Measurements from ENCODE around the gene FAM9C.

GRCh38 chrX:12986886-12987285 is 57.5 kb downstream of the FAM9C start:
- no peak for TF ChIP-seq CTCF (conservative IDR thresholded peaks at IDR 0.05; ENCODE audit: low read depth, low read length)
- no peak for TF ChIP-seq RAD21 (IDR thresholded peaks at IDR 0.05; ENCODE audit: low read length)
- TF ChIP-seq POLR2A (IDR thresholded peaks at IDR 0.05; ENCODE audit: low read depth, low read length), result no peak
- TF ChIP-seq USF2 (IDR thresholded peaks at IDR 0.05; ENCODE audit: low read depth, low read length), result no peak
- TF ChIP-seq SMC3 (IDR thresholded peaks at IDR 0.05; ENCODE audit: low read depth, low read length), result no peak
- TF ChIP-seq NFE2L2 (IDR thresholded peaks at IDR 0.05; ENCODE audit: low read depth, low read length), result no peak
